NCI-H446 (cell line): ENCODE results near the gene F10.
"Not testable (repeated sequence)": the region's sequence is repeated elsewhere in the genome, so short reads cannot be mapped to it uniquely, and the experiment has no call there.

Source experiments
- DNase-seq, 2 experiments: peaks; one replicate each; lab custom pipeline; 2025; lab: John Stamatoyannopoulos, UW

The F10 gene

GRCh38 chr13:113102302-113102701 lies 20.3 kb upstream of the F10 start:
- DNase-seq, result not testable (repeated sequence)

GRCh38 chr13:113102727-113103126 lies 19.9 kb upstream of the F10 start:
- DNase-seq, result no peak

- no peak for DNase-seq
These were observed 19.0 kb upstream of the F10 start for GRCh38 chr13:113103646-113104045.

- no peak for DNase-seq
These were observed 17.3 kb upstream of the F10 start, which contains the start of gene F7 for GRCh38 chr13:113105032-113105920. Gene F7, plus strand, starts transcription at chr13:113105791. Its CDS starts 51 bp downstream, at chr13:113105842.

GRCh38 chr13:113105921-113106452 lies 16.6 kb upstream of the F10 start:
- DNase-seq, result no peak

- no peak for DNase-seq
These were observed 15.8 kb upstream of the F10 start for GRCh38 chr13:113106711-113107351.

GRCh38 chr13:113108521-113108920 lies 14.1 kb upstream of the F10 start:
- not testable (repeated sequence) for DNase-seq

GRCh38 chr13:113109151-113110047 lies 13.2 kb upstream of the F10 start:
- no peak for DNase-seq

GRCh38 chr13:113110048-113110851 lies 12.3 kb upstream of the F10 start:
- no peak for DNase-seq

- DNase-seq, result no peak
These were observed 11.7 kb upstream of the F10 start for GRCh38 chr13:113110852-113111315.

- not testable (repeated sequence) for DNase-seq
These were observed 10.8 kb upstream of the F10 start for GRCh38 chr13:113111821-113112220.

- DNase-seq, result not testable (repeated sequence)
These were observed 10.1 kb upstream of the F10 start for GRCh38 chr13:113112475-113112874.

- DNase-seq, result no peak
These were observed 9.4 kb upstream of the F10 start for GRCh38 chr13:113112893-113113845.

- DNase-seq, result no peak
These were observed 8.7 kb upstream of the F10 start for GRCh38 chr13:113113846-113114271.

GRCh38 chr13:113114511-113115362 lies 7.9 kb upstream of the F10 start:
- DNase-seq, result no peak

- no peak for DNase-seq
These were observed 7.0 kb upstream of the F10 start for GRCh38 chr13:113115363-113116205.

GRCh38 chr13:113116206-113116800 lies 6.3 kb upstream of the F10 start:
- no peak for DNase-seq
